GM12865 (cell line): Measurements from ENCODE around the gene SIRT6.
"Not testable (repeated sequence)": the region's sequence is repeated elsewhere in the genome, so short reads cannot be mapped to it uniquely, and the experiment has no call there.

Experiments
- DNase-seq: peaks from one replicate; pipeline ENCODE4 v3.0.0; 2010; ENCODE audit warnings: low read depth
- H3K4me3 ChIP-seq: 2 replicates; pipeline ENCODE4 v1.5.1; 2011; ENCODE audit warnings: mild to moderate bottlenecking, low read depth, low read length, control low read depth
- CTCF ChIP-seq: IDR thresholded peaks from 2 replicates; pipeline ENCODE4 v1.5.1; 2011; ENCODE audit warnings: low read length, control low read depth, low read depth, inconsistent platforms; ENCODE audit not compliant: insufficient read depth; ENCODE audit errors: missing control alignments

The SIRT6 gene

GRCh38 chr19:4182084-4182810, at the start of gene SIRT6, which contains the start of gene ANKRD24:
Gene SIRT6, minus strand, starts transcription at chr19:4182563. Its CDS starts 24 bp downstream, at chr19:4182539.
Gene ANKRD24, plus strand, starts transcription at chr19:4182689. Its CDS starts 3,737 bp downstream, at chr19:4186426.
- TF ChIP-seq CTCF: no peak
- peak; percentile 98 for DNase-seq
- H3K4me3 ChIP-seq: peak within 1 kb of the TSS; percentile 61

GRCh38 chr19:4232139-4232538, 49.8 kb upstream of the SIRT6 start:
- not testable (repeated sequence) for DNase-seq
- H3K4me3 ChIP-seq: peak overlapping the region; percentile 94

- DNase-seq: not testable (repeated sequence)
- H3K4me3 ChIP-seq: peak overlapping the region; percentile 94
Observed at GRCh38 chr19:4231521-4231920, 49.2 kb upstream of the SIRT6 start.

GRCh38 chr19:4230237-4230636, 47.9 kb upstream of the SIRT6 start:
- not testable (repeated sequence) for DNase-seq
- H3K4me3 ChIP-seq: peak overlapping the region; percentile 94

GRCh38 chr19:4229179-4229931, 47.0 kb upstream of the SIRT6 start, which contains the start of gene EBI3:
Gene EBI3, plus strand, starts transcription at chr19:4229523. Its CDS starts 28 bp downstream, at chr19:4229551.
- TF ChIP-seq CTCF: no peak

GRCh38 chr19:4228765-4229178, 46.4 kb upstream of the SIRT6 start:
- no peak for DNase-seq
- peak overlapping the region; percentile 94 for H3K4me3 ChIP-seq
- TF ChIP-seq CTCF: no peak

More at GRCh38 chr19:4229179-4229931, 47.0 kb upstream of the SIRT6 start, which contains the start of gene EBI3:
- H3K4me3 ChIP-seq: peak within 1 kb of the TSS; percentile 94
- DNase-seq: peak; percentile 96

- no peak for TF ChIP-seq CTCF
- peak overlapping the region; percentile 94 for H3K4me3 ChIP-seq
- no peak for DNase-seq
Observed at GRCh38 chr19:4227771-4228170, 45.4 kb upstream of the SIRT6 start.

GRCh38 chr19:4225885-4226284, 43.5 kb upstream of the SIRT6 start:
- TF ChIP-seq CTCF: no peak
- no peak overlapping the region for H3K4me3 ChIP-seq
- DNase-seq: no peak
